Stimulated activated CD8-positive, alpha-beta memory T cell treated with anti-CD3 and anti-CD28 coated beads, Interleukin-12 subunit alpha, Interleukin-12 subunit beta, amount 100 ng/mL, for 24 hours (primary cell): ENCODE data around the gene STXBP5.

ENCODE experiments used
- DNase-seq: peaks from one replicate; pipeline ENCODE4 v3.0.0-alpha.2; 2020; ENCODE audit errors: extremely low read depth

The STXBP5 gene

GRCh38 chr6:147204060-147204785, at the start of gene STXBP5:
Gene STXBP5, plus strand, starts transcription at chr6:147204417. Its CDS starts 116 bp downstream, at chr6:147204533.
- DNase-seq: no peak

- no peak for DNase-seq
These were observed 49.8 kb upstream of the STXBP5 start for GRCh38 chr6:147154454-147154853.

GRCh38 chr6:147156218-147156617, 48.0 kb upstream of the STXBP5 start:
- DNase-seq: no peak

- no peak for DNase-seq
These were observed 47.3 kb upstream of the STXBP5 start for GRCh38 chr6:147156799-147157382.

- no peak for DNase-seq
These were observed 46.3 kb upstream of the STXBP5 start for GRCh38 chr6:147157930-147158329.

- no peak for DNase-seq
These were observed 45.3 kb upstream of the STXBP5 start for GRCh38 chr6:147158881-147159280.

GRCh38 chr6:147159536-147160374, 44.5 kb upstream of the STXBP5 start:
- DNase-seq: no peak

GRCh38 chr6:147160593-147160992, 43.6 kb upstream of the STXBP5 start:
- DNase-seq: no peak

- DNase-seq: no peak
These were observed 42.8 kb upstream of the STXBP5 start for GRCh38 chr6:147161253-147161973.

GRCh38 chr6:147161974-147162495, 42.2 kb upstream of the STXBP5 start:
- no peak for DNase-seq

- no peak for DNase-seq
These were observed 39.5 kb upstream of the STXBP5 start for GRCh38 chr6:147164761-147165160.

GRCh38 chr6:147166360-147166944, 37.8 kb upstream of the STXBP5 start:
- DNase-seq: no peak

- no peak for DNase-seq
These were observed 37.2 kb upstream of the STXBP5 start for GRCh38 chr6:147166992-147167391.

GRCh38 chr6:147167576-147168461, 36.4 kb upstream of the STXBP5 start:
- DNase-seq: no peak

- no peak for DNase-seq
These were observed 34.7 kb upstream of the STXBP5 start for GRCh38 chr6:147169529-147169928.

- no peak for DNase-seq
These were observed 33.9 kb upstream of the STXBP5 start for GRCh38 chr6:147170269-147170668.

- DNase-seq: no peak
These were observed 31.1 kb upstream of the STXBP5 start for GRCh38 chr6:147173140-147173539.

GRCh38 chr6:147173675-147174308, 30.4 kb upstream of the STXBP5 start:
- DNase-seq: no peak

GRCh38 chr6:147176795-147177194, 27.4 kb upstream of the STXBP5 start:
- DNase-seq: no peak

GRCh38 chr6:147177286-147177685, 26.9 kb upstream of the STXBP5 start:
- no peak for DNase-seq
